ENCODE measurements around the gene STARD3.

The STARD3 gene

GRCh38 chr17:39639043-39639442 lies 2.1 kb downstream of the STARD3 start:
- no peak for DNase-seq

- no peak for DNase-seq
Measured at GRCh38 chr17:39639566-39640458, 2.9 kb downstream of the STARD3 start.

- DNase-seq, result no peak
Measured at GRCh38 chr17:39640591-39641031, 3.7 kb downstream of the STARD3 start.

GRCh38 chr17:39641097-39641496 lies 4.2 kb downstream of the STARD3 start:
- DNase-seq, result no peak

GRCh38 chr17:39641883-39642282 lies 4.9 kb downstream of the STARD3 start:
- DNase-seq, result no peak

- DNase-seq, result no peak
Measured at GRCh38 chr17:39642291-39643074, 5.5 kb downstream of the STARD3 start.

- no peak for DNase-seq
Measured at GRCh38 chr17:39643271-39643670, 6.3 kb downstream of the STARD3 start.

- DNase-seq, result no peak
Measured at GRCh38 chr17:39647256-39647655, 10.3 kb downstream of the STARD3 start.

- DNase-seq, result no peak
Measured at GRCh38 chr17:39648616-39649366, 11.8 kb downstream of the STARD3 start.

- DNase-seq, result no peak
Measured at GRCh38 chr17:39650121-39650579, 13.2 kb downstream of the STARD3 start.

- no peak for DNase-seq
Measured at GRCh38 chr17:39651923-39652586, 15.1 kb downstream of the STARD3 start.

- DNase-seq, result no peak
Measured at GRCh38 chr17:39652587-39653315, 15.8 kb downstream of the STARD3 start.

GRCh38 chr17:39653316-39653661 lies 16.3 kb downstream of the STARD3 start:
- DNase-seq, result no peak

GRCh38 chr17:39653662-39654331 lies 16.9 kb downstream of the STARD3 start:
- DNase-seq, result peak; percentile 49 to 81 (median 68)

GRCh38 chr17:39655105-39655504 lies 18.2 kb downstream of the STARD3 start:
- no peak for DNase-seq

GRCh38 chr17:39658346-39658745 lies 21.4 kb downstream of the STARD3 start:
- DNase-seq, result peak in 1 of 6 experiments; percentile 26

- no peak for DNase-seq
Measured at GRCh38 chr17:39658760-39659159, 21.8 kb downstream of the STARD3 start.

- DNase-seq, result peak in 2 of 6 experiments; percentile 18 to 38
Measured at GRCh38 chr17:39659279-39660010, 22.5 kb downstream of the STARD3 start.

GRCh38 chr17:39660011-39660360 lies 23.0 kb downstream of the STARD3 start:
- no peak for DNase-seq
